ENCODE results near the gene HPCA.
"Not testable (repeated sequence)": the region's sequence is repeated elsewhere in the genome, so short reads cannot be mapped to it uniquely, and the experiment has no call there.

HPCA gene

DNA sequence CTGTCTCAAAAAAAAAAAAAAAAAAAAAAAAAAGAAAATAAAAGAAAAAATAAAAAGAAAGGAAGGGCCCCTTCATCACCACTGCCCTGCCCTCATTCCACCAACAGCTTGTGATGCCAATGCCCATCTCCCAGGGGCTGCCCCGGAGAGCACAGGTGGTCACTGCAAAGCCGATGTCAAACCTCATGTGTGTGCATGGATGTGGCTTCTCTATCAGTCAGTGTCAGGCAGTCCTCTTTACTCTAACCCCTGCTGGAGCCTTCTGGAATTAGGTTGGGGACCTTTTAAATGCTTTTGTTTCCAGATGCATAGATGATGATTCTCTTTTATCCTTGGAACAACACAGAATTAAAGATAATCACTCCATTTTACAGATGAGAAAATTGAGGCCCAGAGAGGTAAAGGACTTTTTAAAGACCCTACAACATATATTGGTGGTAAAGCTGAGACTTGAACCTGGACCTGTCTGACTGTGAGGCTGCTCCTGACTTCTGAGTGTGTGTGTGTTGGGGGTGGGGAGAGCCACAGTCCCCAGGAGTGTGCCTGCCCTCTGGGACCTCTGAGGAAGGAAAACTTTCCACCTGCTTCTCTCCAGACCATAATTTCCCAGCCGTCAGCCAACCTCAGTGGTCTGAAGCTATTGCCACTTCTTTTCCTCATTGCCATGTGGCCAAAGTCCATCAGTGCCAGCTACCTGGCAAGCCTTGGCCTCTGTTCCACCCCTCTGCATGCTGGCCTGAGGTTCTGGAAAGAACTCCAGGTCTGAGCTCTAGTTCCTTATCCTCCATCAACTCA is 17.9 kb downstream of the HPCA start:
- DNase-seq, result no peak

- DNase-seq, result no peak
These were observed 18.5 kb downstream of the HPCA start for GRCh38 chr1:32904797-32905196.

GRCh38 chr1:32905588-32905987 is 19.3 kb downstream of the HPCA start:
- DNase-seq, result not testable (repeated sequence)

DNA sequence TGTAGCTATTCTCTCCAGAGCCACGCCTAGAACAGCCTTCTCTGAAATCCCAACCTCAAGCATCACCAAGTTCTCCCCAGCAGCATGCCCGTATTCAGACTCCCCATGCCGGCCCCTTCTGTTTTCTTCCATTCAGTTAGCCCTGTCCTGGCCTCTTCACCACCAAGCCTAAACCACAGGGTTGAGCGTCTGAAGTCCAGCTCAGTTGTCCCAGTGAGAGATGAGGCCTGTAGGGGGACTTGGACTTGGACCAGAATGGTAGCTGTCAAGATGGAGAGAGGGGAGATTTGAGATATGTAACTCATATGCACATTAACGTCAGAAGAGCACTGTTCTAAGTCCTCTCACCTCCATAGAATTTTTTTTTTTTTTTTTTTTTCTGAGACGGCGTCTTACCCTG is 20.4 kb downstream of the HPCA start:
- no peak for DNase-seq

- no peak for DNase-seq
These were observed 21.1 kb downstream of the HPCA start for GRCh38 chr1:32907435-32907834.

- no peak for DNase-seq
These were observed 24.0 kb downstream of the HPCA start for GRCh38 chr1:32910319-32910718.

DNA sequence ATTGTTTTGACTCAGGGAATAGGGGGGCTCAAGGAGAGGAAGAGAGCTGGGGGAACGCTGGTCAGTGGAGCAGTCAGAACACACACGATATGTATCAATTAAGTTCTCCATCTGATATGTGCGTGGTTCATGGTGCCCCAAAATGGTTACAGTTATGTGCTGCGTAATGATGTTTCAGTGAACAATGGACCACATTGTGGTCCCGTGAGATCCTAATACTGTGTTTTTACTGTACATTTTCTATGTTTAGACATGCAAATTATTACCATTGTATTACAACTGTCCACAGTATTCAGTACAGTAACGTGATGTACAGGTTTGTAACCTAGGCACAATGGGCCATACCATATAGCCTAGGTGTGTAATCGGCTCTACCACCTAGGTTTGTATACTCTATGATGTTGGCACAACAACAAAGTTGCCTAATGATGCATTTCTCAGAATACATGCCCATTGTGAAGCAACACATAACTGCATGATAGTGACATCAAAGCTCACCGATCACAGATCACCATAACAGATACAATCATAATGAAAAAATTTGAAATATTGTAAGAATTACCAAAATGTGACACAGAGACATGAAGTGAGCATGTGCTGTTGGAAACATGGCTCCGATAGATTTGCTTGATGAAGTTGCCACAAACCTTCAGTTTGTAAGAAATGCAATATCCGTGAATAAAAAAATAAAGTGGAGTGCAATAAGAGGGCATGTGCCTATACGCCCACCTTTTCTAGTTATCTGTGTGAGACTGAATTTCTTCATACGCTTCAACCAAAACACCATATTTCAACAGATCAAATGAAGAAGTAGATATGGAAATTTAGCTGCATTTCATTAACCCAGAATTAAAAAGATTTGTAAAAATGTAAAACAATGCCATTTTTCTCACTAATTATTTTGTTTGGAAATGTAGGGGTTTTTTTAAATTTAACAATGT is 29.7 kb downstream of the HPCA start:
- DNase-seq, result no peak

- DNase-seq, result no peak
These were observed 31.2 kb downstream of the HPCA start for GRCh38 chr1:32917521-32917920.

- DNase-seq, result no peak
These were observed 31.9 kb downstream of the HPCA start for GRCh38 chr1:32918179-32918578.

DNA sequence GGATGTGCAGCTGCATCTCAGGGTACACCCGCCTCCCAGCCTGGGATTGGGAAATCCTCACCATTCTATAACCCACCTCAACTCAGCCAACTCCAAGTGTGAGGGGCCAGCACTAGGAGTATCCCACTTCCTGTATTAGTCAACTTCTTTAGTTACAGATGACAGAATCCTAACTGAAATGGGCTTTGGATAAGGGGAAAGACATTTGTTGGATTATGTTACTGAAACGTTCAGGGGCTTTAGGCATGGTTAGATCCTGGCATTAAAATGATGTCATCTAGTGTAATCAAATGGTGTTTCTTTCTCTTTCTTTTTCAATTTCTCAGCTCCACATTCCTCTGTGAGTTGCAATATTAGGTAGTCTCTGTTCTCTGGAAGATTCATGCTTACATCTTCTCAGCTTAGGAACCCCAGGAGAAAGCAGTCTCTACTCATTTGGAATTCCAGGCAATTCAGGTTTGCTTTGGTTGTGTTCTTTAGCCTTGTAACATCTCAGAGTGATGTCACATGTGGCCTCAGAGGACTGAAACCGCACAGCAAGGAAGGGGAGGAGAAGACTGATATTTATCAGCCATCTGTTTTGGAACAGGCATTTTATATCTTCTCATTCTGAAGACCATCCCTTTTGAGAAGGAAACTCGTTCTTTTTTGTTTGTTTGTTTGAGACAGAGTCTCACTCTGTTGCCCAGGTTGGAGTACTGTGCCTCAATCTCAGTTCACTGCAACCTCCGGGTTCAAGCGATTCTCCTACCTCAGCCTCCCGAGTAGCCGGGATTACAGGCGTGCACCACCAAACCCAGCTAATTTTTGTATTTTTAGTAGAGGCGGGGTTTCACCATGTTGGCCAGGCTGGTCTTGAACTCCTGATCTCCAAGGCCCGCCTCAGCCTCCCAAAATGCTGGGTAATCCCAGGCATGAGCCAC is 33.8 kb downstream of the HPCA start:
- DNase-seq, result no peak

DNA sequence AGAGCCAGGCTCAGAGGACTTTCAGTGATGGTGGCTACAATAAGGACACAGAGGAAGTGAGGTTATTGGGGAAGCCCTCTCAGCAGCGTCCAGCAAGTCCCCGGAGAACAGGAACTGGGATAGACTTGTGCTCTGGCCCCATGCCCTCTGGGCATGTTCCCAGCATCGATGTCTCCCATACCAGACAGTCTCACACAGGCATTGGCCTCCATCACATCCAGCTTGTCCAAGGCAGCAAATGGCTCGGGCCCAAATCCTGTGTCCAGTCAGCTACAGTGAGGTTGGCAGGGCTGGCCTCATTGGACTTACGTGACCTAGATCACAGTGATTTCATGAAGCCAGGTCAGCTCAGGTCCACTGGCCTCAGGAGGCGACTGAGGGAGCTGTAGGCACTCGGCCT is 34.5 kb downstream of the HPCA start:
- DNase-seq, result no peak

- DNase-seq, result no peak
These were observed 38.6 kb downstream of the HPCA start for GRCh38 chr1:32924881-32925344.

DNA sequence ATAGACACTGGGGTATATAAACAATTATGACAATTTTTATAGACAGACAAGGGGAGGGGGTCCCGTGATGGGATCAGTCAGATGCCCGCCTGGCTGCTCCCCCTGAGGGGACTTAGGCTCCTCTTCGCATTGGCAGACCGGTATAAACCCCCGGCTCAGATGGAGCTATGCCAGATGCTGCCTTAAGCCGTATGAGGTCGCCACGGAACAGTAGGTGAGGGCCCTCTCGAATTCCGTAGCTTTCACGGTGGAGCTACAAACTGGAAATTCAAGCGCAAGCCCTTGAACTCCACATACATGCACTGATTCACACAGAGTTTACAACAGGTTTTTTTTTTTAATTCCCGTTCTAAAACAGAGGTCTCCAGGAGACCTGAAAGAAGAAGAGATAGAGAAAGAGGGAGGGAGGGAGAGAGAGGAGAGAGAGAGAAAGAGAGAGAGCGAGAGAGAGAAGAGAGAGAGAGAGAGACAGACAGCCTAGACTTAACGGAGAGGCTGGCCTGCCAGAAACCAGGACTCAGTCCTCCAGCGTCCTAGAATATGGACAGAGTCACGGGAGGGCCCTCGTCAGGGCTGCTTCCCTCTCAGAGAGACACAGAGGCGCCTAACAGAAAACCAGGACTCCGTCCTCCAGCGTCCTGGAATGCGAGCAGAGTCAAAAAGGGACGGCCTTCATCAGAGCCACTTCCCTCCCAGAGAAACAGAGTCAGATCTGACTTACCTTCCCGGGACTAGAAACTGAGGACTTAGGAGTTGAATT is 39.3 kb downstream of the HPCA start:
- DNase-seq, result no peak

DNA sequence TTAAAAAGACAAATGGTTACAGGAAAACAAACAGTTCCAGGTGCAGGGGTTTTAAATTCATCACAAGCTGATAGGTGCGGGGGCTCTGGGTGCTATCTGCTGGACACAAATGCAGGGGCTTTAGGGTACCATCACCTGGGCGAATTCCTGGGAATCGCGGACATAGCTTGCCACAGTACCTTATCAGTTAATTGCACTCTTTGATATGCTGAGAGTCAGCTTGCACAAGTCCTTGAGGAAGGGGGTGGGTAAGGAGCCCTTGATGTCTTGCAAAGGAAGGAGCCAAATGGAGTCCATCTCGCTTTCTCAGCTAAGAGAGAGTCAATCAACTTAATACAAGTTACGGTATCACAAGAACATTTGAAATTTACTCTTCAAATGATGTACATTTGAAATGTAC is 40.3 kb downstream of the HPCA start:
- no peak for DNase-seq

DNA sequence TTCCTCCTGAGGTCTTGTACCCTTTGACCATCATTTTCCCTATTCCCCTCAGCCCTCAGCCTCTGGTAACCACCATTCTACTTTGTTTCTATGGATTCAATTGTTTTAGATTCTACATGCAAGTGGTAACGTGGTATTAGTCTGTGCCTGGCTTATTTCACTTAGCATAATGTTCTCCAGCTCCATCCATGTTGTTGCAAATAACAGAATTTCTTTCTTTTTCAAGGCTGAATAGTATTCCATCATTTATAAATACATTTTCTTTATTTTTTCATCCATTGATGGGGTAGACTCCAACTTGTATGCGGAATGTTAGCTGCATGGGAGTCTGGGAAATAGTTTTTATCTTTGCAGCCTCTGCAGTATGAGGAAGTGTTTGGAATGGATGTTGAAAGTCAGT is 41.1 kb downstream of the HPCA start:
- no peak for DNase-seq

GRCh38 chr1:32928285-32928684 is 42.0 kb downstream of the HPCA start:
- no peak for DNase-seq

DNA sequence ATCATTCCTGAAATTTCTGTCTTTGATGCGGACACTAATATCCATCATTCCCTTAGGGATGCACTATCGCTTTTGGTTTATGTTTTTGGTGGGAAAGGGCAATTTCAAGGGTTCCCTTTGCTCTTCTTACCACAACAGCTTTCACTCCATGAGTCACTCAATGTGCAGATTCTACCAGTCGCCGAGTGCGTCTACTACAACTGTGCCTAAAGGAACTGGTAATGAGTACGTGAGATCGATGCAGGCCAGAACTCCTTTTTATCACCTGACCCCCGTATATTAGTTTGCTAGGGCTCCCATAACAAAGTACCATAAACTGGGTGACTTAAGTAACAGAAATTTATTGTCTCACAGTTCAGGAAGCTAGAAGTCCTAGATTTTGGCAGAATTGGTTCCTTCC is 42.4 kb downstream of the HPCA start:
- DNase-seq, result no peak

DNA sequence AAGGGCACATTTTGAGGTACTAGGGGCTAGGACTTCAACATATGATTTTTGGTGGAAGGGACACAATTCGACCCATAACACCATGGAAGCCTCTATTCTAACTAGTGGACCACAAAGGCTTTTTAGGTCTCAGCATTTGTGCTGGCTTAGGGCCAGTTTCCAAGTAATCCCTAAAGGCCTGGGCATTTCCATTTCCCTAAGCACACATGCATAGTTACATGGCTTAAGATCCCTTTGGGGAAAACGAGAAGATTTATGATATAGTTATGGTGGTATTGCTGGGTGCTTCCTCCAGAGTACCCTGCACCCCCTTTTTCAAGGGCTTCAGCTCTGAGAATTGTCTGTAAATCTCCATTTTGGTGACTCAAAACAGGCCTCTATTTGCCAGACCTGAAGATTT is 43.1 kb downstream of the HPCA start:
- DNase-seq, result no peak

DNA sequence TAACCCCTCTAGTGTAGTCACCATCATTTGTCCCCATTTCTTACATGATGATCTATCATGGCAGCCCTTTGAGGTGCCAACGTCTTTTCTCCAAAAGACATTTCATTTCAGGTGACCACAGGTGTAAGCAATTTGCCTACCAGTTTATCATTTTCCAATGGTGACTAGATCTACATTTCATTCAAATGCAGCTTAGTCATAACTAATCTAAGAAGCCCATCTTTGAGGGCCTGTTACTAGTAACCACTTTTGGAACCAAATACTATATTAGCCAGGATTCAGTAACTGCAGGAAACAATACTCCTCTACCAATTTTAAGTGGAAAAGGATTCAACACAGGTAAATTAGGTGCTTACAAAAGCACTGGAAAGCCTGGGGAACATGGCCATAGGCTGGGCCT is 45.5 kb downstream of the HPCA start:
- no peak for DNase-seq

GRCh38 chr1:32933742-32934322 is 47.5 kb downstream of the HPCA start:
- DNase-seq, result no peak

DNA sequence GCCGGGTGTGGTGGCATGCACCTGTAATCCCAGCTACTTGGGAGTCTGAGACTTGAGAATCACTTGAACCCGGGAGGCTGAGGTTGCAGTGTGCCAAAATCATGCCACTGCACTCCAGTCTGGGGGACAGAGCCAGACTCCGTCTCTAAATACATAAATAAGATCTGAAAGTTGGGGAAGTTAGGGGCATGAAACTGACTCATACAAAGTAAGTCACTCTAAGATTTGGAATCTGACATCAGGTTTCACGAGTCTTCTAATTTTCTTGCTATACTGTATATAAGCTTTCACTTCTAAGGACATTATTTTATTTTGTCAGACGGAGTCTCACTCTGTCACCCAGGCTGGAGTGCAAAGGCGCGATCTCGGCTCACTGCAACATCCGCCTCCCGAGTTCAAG is 48.2 kb downstream of the HPCA start:
- no peak for DNase-seq

DNA sequence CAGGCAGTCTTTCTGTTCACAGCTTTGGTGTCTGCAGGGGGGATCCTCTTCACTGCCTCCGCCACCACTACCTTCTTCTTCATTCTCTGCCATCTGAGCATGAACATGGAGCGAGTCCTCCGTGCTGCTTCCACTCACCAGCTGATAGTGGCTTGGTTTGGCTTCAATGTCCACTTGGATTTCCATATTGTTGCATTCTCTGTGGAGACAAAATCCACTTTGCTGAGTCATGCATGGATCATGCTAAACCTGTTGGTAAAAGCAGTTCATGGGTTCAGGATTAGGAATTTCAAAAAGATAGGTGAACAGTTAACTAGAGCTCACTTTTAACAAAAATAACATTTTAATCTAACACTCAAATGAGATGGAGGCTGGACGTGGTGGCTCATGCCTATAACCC is 50.8 kb downstream of the HPCA start:
- DNase-seq, result no peak

Measured in stimulated activated CD4-positive, alpha-beta T cell treated with anti-CD3 and anti-CD28 coated beads, Interleukin-12 subunit alpha, Interleukin-12 subunit beta, amount 100 ng/mL, for 4 hours (primary cell).